ENCODE data around the gene FAM50A.
"Not testable (repeated sequence)": the region's sequence is repeated elsewhere in the genome, so short reads cannot be mapped to it uniquely, and the experiment has no call there.

Gene FAM50A

DNA sequence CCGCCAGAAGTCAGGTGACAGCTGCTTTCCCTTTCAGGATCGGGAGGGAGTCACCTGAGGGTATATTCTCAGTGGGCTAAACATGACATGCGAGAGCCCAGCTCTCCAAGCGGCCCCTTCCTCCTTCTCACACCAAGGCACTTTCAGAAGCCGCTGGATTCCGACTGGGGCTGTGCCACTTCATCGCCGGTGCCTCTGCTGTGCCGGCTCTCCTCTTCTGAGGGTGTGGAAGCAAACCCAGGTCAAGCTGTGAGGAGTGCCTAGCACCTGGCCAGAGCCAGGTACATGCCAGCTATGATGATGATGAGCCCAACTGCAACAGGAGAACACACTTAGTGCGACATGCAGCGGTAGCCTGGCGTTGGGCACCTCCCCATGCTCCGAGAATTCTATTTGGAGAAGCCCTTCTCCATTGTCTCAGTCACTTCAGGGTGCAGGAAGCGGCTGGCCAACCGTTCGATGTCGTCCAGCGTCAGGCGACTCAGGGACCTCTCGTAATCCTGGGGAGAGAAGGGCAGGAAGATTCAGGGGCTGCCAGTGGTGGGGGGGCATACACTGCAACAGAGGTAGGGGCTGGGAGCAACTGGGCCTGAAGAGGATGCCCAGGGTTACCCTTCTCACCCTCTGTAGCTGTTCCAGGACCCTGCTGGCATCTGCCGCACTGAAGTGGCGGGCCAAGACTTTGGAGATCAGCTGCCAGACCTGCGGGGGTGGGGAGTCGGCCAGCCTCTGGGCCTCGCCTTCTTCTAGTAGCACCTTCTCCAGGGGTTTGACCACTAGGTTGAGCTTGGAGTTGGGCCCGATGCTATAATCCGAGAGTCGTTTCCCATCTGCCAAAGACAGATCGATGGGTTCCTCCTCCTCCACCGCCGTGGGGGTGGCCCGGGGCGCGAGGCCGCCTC, 41.5 kb downstream of the FAM50A start:
- no peaks in the 10 kb centered on the region; the same call in 1 of the 2 replicates for H3K36me3 ChIP-seq (ENCODE audit: insufficient read depth, low read length)
- no peaks in the 10 kb centered on the region; the same call in 1 of the 2 replicates for H3K4me1 ChIP-seq (ENCODE audit: insufficient read depth, low read length)
- peak overlapping the region; percentile 56 for H3K9ac ChIP-seq (ENCODE audit: low read depth, low read length)
- no peaks in the 10 kb centered on the region for H3K9me3 ChIP-seq (ENCODE audit: control insufficient read depth, insufficient read depth, low read length)

GRCh38 chrX:154486052-154486395, 42.1 kb downstream of the FAM50A start:
- Histone ChIP-seq H3K9ac (ENCODE audit: low read depth, low read length) (peak overlapping the region; percentile 56), H3K36me3 (ENCODE audit: insufficient read depth, low read length) (no peaks in the 10 kb centered on the region; the same call in 1 of the 2 replicates), H3K9me3 (ENCODE audit: control insufficient read depth, insufficient read depth, low read length) (no peaks in the 10 kb centered on the region), H3K4me1 (ENCODE audit: insufficient read depth, low read length) (no peaks in the 10 kb centered on the region; the same call in 1 of the 2 replicates)

GRCh38 chrX:154486396-154487207, 42.7 kb downstream of the FAM50A start, which contains the start of gene UBL4A:
UBL4A (minus strand) TSS chrX:154486615; CDS start chrX:154486584, 31 bp downstream.
- H3K4me1 ChIP-seq (ENCODE audit: insufficient read depth, low read length), result no peaks in the 10 kb centered on the region; the same call in 1 of the 2 replicates

GRCh38 chrX:154487518-154488290, 43.8 kb downstream of the FAM50A start:
- Histone ChIP-seq H3K4me1 (ENCODE audit: insufficient read depth, low read length) (no peaks in the 10 kb centered on the region; the same call in 1 of the 2 replicates), H3K9ac (ENCODE audit: low read depth, low read length) (no peak overlapping the region), H3K36me3 (ENCODE audit: insufficient read depth, low read length) (no peaks in the 10 kb centered on the region; the same call in 1 of the 2 replicates), H3K9me3 (ENCODE audit: control insufficient read depth, insufficient read depth, low read length) (no peaks in the 10 kb centered on the region)

More at GRCh38 chrX:154486396-154487207, 42.7 kb downstream of the FAM50A start, which contains the start of gene UBL4A:
- Histone ChIP-seq H3K9ac (ENCODE audit: low read depth, low read length) (peak within 1 kb of the TSS; percentile 56), H3K9me3 (ENCODE audit: control insufficient read depth, insufficient read depth, low read length) (no peaks in the 10 kb centered on the region), H3K36me3 (ENCODE audit: insufficient read depth, low read length) (no peaks in the 10 kb centered on the region; the same call in 1 of the 2 replicates)

- Histone ChIP-seq H3K9ac (ENCODE audit: low read depth, low read length) (no peak overlapping the region), H3K4me1 (ENCODE audit: insufficient read depth, low read length) (no peaks in the 10 kb centered on the region; the same call in 1 of the 2 replicates), H3K9me3 (ENCODE audit: control insufficient read depth, insufficient read depth, low read length) (no peaks in the 10 kb centered on the region), H3K36me3 (ENCODE audit: insufficient read depth, low read length) (no peaks in the 10 kb centered on the region; the same call in 1 of the 2 replicates)
Measured at GRCh38 chrX:154488336-154489075, 44.6 kb downstream of the FAM50A start.

DNA sequence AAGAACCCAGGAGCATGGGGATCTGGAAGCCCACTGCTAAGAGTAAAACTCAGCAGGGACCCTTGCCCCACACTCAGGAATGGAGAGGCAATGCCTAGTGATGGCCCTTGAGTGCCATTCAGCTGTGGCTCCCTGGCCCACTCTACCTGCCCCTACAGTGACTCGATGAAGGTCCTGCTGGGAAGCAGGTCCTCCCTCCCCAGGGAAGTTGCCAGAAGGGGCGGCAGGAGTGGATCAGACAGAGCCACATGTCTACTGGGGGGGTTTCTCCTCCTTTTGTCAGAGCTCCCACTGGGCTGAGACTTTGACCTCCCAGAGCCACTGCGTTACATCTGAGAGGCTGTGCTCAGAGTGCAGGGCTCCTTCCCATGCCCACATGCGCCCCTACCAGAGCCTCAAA, 45.2 kb downstream of the FAM50A start:
- no peak overlapping the region for H3K9ac ChIP-seq (ENCODE audit: low read depth, low read length)
- no peaks in the 10 kb centered on the region; the same call in 1 of the 2 replicates for H3K4me1 ChIP-seq (ENCODE audit: insufficient read depth, low read length)

GRCh38 chrX:154490021-154490413, 46.1 kb downstream of the FAM50A start:
- Histone ChIP-seq H3K4me1 (ENCODE audit: insufficient read depth, low read length) (no peaks in the 10 kb centered on the region; the same call in 1 of the 2 replicates), H3K9ac (ENCODE audit: low read depth, low read length) (peak overlapping the region; percentile 70; the same call in 1 of the 2 replicates), H3K36me3 (ENCODE audit: insufficient read depth, low read length) (no peaks in the 10 kb centered on the region; the same call in 1 of the 2 replicates), H3K9me3 (ENCODE audit: control insufficient read depth, insufficient read depth, low read length) (no peaks in the 10 kb centered on the region)

More for the DNA sequence above, 45.2 kb downstream of the FAM50A start:
- no peaks in the 10 kb centered on the region; the same call in 1 of the 2 replicates for H3K36me3 ChIP-seq (ENCODE audit: insufficient read depth, low read length)
- no peaks in the 10 kb centered on the region for H3K9me3 ChIP-seq (ENCODE audit: control insufficient read depth, insufficient read depth, low read length)

DNA sequence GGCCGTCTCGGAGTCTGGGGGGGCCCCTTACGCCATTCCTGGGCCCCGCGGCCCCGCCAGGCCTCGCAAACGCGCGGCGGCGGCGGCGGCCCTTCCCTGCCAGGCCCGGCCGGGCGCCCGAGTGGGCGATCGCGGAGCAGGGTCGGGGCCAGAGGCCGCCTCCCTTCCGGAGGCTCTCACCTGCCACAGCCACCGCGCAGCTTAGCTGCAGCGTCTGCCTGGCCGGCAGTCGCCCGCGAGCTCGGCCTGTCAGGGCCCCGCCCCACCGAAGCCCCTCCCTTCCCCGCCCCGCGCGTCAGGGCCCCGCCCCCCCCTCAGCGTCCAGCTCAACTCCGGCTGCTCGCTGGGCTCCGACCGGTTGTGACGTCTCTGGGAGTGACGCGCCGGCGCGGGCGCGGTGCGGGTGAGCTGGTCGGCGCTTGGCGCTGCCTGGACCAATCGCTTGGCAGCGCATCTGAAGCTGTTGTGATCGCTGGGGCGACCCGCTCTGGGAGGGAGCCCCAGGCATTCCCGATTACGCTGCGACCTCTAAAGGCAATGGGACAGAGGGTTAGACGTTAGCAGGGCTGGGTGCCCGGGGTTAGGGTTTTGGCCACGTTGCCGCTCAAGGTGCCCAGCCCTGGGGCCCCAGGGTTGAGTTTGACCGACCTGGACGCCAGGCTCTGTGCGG, 46.6 kb downstream of the FAM50A start, which contains the start of gene SLC10A3:
SLC10A3 (minus strand) TSS at position 216 of the 670 bp plus-strand sequence. CDS start 1,689 bp downstream, outside the sequence.
- Histone ChIP-seq H3K4me1 (ENCODE audit: insufficient read depth, low read length) (no peaks in the 10 kb centered on the region; the same call in 1 of the 2 replicates), H3K9me3 (ENCODE audit: control insufficient read depth, insufficient read depth, low read length) (no peaks in the 10 kb centered on the region), H3K36me3 (ENCODE audit: insufficient read depth, low read length) (no peaks in the 10 kb centered on the region; the same call in 1 of the 2 replicates), H3K9ac (ENCODE audit: low read depth, low read length) (peak within 1 kb of the TSS; percentile 72; the same call in 1 of the 2 replicates)

GRCh38 chrX:154494715-154495114, 50.8 kb downstream of the FAM50A start:
- no peak overlapping the region for H3K9ac ChIP-seq (ENCODE audit: low read depth, low read length)
- H3K4me1 ChIP-seq (ENCODE audit: insufficient read depth, low read length), result no peaks in the 10 kb centered on the region
- H3K9me3 ChIP-seq (ENCODE audit: control insufficient read depth, insufficient read depth, low read length), result no peaks in the 10 kb centered on the region
- H3K36me3 ChIP-seq (ENCODE audit: insufficient read depth, low read length), result no peaks in the 10 kb centered on the region

GRCh38 chrX:154495472-154495922, 51.6 kb downstream of the FAM50A start:
- Histone ChIP-seq H3K36me3 (ENCODE audit: insufficient read depth, low read length) (no peaks in the 10 kb centered on the region), H3K9ac (ENCODE audit: low read depth, low read length) (no peak overlapping the region), H3K9me3 (ENCODE audit: control insufficient read depth, insufficient read depth, low read length) (no peaks in the 10 kb centered on the region), H3K4me1 (ENCODE audit: insufficient read depth, low read length) (no peaks in the 10 kb centered on the region)

GRCh38 chrX:154496591-154497137, 52.7 kb downstream of the FAM50A start:
- not testable (repeated sequence) for H3K36me3 ChIP-seq (ENCODE audit: insufficient read depth, low read length); H3K9ac ChIP-seq (ENCODE audit: low read depth, low read length); H3K4me1 ChIP-seq (ENCODE audit: insufficient read depth, low read length); H3K9me3 ChIP-seq (ENCODE audit: control insufficient read depth, insufficient read depth, low read length)

All from ES-I3 (cell line).